Raji (cell line): Measurements from ENCODE around the gene OTUD4.

ENCODE experiments used
- POLR2A ChIP-seq: IDR thresholded peaks from 2 replicates; pipeline ENCODE4 v1.6.1; 2011; ENCODE audit warnings: low read depth, low read length, control low read depth; ENCODE audit not compliant: insufficient read depth

OTUD4 gene

DNA sequence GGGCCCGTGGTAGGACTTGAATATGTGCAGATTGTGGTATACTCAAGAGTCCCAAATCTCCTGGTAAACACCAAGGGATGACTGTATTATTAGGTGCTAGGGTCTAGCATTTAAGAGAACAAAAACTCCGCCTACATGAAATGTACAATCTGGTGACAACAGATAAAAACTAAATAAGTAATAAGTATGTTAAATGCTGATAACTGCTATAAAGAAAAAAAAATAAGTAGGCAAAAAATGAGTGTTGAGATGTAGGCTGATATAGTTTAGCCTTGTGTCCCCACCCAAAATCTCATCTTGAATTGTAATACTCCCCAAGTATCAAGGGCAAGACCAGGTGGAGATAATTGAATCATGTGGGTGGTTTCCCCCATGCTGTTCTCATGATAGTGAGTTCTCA lies 23.4 kb downstream of the OTUD4 start:
- no peak for TF ChIP-seq POLR2A

DNA sequence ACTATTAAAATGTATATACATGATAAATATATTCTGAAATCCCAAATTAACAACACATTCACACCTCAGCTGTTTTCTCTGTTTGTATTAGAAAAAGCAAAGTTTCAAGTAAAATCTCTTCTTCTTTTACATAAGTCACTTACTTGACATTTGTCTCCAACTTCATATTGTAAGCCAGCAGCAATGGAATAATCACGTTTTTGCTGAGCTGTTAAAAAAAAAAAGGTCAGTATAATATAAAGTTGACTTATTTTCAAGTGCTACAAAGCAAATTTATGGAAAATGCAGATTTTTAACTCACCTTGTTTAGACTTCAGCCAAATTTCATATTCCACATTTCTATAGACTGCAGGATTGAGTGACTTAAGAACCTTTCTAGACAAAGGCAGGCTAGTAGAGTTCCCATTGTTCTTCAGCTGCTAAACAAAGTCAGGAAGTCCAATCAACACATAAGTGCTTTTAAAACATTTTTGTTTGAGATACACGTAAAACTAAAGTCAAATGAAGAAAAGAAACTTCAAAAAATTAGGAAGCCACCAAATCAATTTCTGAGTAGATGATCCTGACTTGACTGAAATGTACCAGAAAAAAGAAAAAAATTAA lies 25.0 kb downstream of the OTUD4 start:
- TF ChIP-seq POLR2A, result no peak

DNA sequence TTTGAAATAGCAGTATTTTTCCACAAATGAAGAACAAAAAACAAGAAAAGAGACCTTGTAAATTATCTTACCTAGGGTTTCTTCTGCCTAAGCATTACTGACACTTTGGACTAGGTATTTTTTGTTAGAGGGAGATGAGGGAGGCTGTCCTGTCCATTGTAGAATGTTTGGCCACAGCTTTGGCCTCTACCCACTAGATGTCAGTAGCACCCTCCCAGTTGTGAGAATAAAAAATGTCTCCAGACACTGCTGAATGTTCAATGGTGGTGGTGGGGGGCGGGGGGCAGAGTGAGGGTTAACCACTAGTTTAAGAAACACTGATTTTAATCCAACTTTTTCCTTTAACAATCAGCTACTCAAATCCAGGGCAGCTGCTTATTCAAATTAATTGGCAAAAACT lies 25.8 kb downstream of the OTUD4 start:
- TF ChIP-seq POLR2A, result no peak

DNA sequence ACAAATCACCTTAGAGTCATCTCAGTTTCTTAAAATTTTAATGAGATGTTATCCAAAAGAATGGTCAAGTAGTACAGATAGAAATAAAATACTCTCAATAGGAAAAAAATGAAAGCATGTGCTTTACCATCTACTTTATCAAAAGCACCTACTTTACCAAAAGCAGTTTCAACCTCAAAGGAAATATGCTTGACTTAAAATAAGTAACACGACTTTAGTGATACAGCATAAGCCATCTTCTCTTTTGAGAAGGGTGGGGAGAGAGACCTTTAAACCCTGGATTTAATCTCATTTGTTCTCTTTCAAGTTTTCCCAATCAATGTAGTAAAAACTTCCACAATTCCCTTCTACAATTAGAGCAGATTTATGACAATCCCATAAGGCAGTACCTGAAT lies 26.5 kb downstream of the OTUD4 start:
- no peak for TF ChIP-seq POLR2A

DNA sequence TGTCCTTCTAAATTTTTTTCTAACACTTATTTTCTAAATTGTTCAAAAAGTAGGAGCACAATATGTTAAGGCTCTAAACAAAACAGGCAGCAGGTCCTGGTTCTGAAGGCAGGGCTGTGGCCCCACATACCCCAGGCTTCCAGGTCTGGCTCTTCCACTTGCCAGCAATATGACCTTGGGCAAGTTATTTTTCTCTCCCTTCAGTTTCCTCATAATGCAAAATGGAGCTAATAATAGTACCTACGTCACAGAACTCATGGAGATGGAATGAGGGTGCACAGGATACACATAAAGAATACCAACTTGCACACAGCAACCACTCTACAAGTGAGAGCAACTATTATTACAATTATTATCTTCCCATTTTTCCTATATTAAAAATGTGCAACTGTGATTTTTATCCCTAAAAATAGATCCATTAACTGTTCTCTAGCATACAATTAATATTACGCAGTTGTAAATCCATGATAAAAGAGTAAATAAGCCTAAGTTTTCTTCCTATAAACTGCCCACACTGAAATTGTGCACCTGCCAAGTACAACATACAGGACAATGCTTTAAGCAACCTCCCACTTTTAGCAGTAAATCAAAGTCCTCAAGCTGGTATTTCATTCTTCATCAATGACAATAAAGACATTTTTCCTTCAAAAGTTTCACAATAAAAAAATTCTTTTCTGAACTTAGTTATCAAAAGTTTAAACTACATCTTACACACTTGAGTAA lies 27.0 kb downstream of the OTUD4 start:
- no peak for TF ChIP-seq POLR2A

DNA sequence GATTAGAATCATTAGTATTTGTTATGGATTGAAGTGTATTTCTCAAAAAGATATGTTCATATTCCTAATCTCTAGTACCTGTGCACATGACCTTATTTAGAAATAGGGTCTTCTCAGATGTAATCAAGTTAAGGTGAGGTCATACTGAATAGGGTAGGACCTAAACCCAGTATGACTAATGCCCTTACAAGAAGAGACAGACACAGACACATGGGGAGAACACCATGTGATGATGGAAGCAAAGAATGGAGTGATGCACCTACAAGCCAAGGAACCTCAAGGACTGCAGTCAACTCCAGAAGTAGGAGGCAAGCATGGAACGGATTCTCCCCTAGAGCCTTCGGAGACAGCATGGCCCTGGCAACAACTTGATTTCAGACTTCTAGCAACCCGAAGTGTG lies 31.4 kb downstream of the OTUD4 start:
- TF ChIP-seq POLR2A, result no peak

DNA sequence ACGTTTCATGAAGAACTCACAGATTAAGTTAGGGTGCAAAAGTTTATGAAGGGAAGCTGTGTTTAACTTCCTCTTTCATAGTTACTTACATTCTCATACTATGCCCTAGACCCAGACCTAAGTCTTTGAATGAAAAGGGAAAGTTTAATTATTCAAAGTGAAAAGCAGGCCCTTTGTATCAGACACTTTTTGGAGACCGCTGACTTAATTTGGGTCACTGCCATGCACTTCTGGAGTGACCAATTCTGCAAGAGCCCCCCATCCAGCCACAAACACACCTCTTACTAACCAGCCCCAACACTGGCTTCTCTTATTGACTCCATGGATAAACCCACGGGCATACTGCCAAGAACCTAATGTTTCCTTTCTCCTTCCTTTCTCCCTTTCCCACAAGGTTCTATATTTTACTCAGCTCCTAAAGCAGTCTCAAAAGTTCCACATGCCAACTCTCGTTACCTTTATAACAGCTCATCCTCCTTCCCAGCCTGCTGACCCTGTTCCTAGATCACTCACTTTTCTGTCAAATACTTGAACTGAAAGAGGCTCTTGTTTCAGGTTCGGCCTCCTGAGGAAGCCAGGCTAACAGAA lies 47.8 kb downstream of the OTUD4 start:
- no peak for TF ChIP-seq POLR2A

DNA sequence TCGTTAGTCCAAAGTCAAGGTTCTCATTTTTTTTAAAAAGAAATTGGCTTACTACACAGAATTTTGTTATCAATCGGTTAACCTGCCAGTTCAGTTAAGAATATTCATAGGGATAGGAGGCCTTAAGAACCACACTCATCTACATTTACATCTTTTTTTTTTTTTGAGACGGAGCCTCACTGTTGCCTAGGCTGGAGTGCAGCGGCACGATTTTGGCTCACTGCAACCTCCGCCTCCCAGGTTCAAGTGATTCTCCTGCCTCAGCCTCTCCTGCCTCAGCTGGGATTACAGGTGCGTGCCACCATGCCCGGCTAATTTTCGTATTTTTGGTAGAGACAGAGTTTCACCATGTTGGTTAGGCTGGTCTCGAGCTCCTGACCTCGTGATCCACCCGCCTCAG lies 48.5 kb downstream of the OTUD4 start:
- TF ChIP-seq POLR2A, result no peak

DNA sequence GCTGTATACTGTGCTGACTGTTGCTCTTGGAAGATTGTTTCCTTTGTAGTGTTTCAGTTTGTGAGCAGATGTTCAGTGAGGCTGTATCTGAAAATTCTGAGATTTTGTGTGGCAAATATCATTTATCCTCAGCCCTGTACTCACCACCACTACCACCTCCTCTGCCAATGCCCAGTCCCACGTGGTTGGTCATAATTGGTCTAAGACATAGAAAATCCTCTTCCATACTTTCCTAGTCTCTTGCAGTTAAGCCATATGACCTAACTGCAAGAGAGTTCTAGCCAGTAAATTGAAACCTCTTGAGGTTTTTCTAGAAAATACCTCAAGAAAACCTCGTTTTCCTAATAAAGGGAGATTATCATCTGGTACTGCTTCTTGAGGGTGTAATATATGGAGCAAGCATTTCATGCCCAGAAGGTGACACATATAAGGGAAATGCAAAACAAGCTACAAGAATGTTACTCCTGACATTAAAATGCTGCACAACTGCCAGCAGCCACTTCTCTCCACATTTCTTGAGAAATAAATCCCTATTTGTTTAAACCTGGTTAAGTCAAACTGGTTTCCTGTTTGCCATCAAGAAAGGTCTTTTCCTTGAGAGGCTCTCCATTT lies 49.5 kb downstream of the OTUD4 start:
- TF ChIP-seq POLR2A, result no peak

DNA sequence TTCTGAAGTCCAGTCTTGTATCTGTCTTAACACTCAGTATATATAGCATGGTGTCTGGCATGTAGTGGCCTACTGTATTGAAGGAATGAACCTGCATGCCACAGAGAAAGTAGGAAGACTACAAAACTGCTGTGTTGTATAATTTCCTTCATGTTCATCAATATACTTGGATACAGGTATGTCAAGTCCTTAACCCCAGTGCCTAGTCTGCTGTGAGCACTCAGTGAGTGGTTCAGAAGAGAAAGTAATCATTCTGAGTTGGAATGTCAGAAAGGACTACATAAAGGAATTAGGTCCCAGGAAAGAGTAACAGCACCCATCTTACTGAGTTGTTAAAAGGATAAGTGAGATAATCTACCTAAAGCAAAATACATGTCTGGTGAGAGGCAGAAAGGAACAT lies 50.3 kb downstream of the OTUD4 start:
- no peak for TF ChIP-seq POLR2A

DNA sequence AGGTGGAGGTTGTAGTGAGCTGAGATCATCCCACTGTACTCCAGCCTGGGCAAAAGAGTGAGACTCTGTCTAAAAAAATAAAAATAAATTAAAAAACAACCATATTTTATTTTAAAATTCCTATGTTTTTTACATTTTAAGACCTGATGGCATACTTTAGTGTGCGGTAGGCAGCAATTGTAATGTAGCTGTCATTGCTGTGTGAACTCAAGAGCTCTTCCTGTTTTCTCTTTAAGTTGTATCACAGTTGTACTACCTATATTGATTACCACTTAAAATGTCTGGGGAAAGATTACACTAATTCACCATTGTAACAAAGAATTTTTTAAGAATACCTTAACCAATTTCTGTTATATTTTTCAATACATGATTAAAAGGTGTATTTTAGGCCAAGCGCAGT lies 55.0 kb downstream of the OTUD4 start:
- TF ChIP-seq POLR2A, result no peak

DNA sequence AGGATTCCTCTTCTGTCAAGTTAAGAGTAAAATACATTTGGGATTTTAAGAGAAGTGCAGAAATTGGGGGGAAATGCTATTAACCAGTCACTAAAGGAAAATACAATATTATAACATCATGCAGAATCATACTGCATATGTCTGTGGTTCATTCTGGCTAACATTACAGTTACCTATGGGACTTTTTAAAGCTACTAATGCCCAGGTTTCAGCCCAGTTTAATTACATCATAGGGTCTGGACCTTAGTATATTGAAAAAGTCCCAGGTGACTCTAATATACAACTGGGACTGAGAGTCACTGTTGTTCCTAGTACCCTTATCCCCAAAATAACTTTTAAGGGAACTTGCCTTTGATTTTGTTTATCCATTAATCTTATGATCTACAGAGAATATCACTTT lies 72.3 kb downstream of the OTUD4 start:
- TF ChIP-seq POLR2A, result no peak

DNA sequence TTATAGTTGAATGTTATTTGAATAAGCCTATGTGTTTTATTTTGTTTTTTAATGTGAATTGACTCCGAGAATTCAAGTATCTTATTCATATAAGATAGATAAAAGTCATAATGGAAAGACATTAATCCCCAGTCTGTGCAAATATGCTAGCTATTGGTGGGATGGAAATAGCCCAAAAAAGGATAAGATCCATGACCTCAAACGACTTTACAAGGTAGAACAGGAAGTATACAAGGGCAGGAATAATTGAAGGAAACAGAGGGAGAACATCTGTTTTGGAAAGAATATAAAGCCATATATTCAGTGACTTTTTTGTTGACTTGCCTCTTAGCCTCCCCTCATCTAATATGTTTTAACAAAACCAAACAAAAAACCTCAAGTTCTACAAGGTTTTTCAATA lies 73.3 kb downstream of the OTUD4 start:
- no peak for TF ChIP-seq POLR2A

DNA sequence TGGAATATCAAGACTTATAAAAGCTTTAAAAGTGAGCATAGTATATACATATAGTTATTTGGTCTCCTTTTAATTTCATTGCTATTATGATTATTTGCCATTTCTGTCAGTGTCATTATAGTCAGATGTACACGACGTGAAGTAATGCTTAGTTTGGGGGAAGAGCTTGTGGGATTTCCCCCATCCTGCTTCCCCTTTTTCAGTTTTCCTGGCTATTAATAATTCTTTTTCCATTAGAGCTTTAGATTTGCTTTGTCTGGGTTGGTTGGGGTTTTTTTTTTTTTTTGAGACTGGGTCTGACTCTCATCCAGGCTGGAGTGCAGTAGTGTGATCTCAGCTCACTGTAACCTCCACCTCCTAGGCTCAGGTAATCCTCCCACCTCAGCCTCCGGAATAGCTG lies 76.9 kb downstream of the OTUD4 start:
- no peak for TF ChIP-seq POLR2A

DNA sequence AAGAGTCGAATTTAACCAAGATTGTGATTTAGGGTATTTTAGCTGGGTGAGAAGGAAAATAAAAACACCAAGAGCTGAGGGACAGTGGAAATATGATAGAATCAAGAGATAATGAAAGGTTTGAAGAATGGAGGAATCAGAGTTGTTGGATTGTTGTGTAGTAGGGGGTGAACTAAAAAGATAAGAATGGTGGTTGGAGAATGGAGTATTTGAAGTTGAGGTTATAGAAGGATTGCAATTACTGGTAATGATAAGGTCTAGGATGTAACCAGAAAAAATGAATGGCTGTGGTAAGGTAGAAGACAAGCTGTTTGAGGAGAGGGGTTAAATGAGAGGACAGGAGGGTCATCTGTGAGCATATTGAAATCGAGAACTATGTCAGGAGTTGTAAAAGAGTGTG lies 77.8 kb downstream of the OTUD4 start:
- TF ChIP-seq POLR2A, result no peak

DNA sequence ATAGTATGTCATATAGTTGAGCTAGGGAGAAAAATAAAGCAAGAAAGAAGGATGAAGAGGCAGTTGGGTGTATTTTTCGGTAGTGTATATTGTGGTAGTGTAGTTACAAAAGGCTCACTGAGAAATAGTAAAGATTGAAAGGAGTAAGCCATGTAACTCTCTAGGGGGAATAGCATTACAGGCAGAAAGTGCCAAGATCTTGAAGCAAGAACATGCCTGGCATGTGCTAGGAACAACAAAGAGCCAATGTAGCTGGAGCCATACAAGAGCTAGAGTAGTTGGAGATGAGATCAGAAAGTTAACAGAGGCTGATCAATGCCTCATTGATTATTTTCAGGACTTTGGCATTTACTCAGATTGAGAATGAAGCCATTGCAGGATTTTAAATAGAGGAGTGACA lies 79.3 kb downstream of the OTUD4 start:
- TF ChIP-seq POLR2A, result no peak
